ENCODE measurements around the gene MYT1.

Gene MYT1

DNA sequence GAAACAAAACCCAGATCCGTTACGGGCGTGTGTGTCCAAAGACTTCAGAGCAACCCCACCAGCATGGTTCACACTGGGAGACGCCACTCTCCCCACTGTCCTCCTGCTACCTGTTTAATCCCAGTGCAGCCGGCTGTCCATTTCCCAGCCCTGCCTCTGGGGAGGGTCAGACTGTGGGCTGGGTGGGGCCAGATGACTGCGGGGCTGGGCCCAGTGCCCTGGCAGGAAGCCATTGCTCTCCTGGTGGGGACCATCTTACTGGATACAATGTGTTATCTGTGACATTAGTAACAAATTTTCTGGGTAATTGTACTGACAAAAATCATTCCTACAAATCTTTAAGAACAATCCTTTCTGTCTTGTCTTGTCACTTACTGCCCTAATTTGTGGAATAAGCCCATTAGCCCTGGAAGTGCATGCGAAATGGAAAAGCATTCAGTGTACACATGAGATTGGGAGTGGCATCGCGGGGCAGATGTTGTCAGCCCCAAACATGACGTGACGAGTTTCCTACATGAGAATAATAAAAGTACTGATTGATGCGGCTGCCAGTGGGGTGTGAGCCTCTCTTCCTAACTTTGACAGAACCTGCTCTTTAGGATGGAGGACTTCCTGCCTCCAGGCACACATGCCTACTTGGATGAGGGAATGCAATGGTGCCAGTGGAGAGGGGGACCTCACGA is 53.4 kb downstream of the MYT1 start:
- no peak for DNase-seq (ENCODE audit: low read depth)

DNA sequence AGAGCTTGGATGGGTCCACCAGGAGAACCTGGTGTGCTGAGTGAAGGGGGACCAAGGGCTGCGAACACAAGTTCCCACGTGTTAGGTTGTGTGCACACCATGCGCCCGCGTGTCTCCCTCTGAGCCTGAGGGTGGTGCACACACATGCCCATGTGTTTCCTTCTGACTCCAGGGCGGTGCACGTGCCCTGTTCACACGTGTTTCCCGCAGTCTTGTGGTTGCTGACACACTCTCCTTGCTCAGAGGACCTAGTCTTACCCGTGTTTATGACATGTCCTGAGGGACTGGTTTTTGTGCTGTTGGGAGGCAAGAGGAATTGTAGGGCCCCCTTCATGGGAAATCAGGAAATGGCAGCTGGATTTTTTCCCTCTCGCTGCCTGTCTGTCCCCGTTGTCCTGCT is 55.0 kb downstream of the MYT1 start:
- no peak for DNase-seq (ENCODE audit: low read depth)

DNA sequence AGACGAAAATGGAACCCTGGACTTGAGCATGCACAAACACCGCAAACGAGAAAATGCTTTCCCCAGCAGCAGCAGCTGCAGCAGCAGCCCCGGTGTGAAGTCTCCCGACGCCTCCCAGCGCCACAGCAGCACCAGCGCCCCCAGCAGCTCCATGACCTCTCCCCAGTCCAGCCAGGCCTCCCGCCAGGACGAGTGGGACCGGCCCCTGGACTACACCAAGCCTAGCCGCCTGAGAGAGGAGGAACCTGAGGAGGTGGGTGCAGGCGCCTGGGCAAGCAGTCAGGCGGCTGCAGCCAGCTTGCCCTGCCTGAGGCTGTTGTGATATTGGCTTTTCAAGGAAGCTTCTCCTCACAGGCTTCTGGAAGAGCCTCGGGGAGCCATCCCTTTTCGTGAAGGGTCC is 55.5 kb downstream of the MYT1 start:
- no peak for DNase-seq (ENCODE audit: low read depth)

- DNase-seq (ENCODE audit: low read depth) = no peak
Measured at GRCh38 chr20:64220420-64220819, 56.2 kb downstream of the MYT1 start.

- DNase-seq (ENCODE audit: low read depth) = no peak
Measured at GRCh38 chr20:64220891-64221527, 56.8 kb downstream of the MYT1 start.

DNA sequence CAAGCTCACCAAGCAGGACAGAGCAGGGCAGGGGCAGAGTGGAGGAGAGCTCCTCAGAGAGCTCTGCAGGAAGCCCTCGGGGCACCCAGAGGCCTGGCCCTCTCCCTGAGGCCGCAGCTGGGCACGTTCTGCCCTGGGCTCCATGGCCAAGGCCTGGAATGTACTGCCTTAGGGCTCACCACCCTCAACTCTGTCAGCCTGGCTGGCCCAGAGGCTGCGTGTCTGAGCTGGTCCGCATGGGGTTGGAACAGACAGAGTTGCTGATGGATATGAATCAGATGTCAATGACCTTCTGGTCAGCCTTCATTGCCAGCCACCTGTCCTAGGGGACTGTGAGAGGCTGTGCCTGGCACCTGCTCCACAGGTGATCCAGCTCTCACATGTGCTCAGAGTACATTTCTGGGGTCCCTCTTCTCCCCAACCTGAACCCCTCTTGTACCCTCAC is 58.1 kb downstream of the MYT1 start:
- DNase-seq (ENCODE audit: low read depth) = no peak

- DNase-seq (ENCODE audit: low read depth) = no peak
Measured at GRCh38 chr20:64222851-64223525, 58.7 kb downstream of the MYT1 start.

GRCh38 chr20:64223526-64224067 is 59.3 kb downstream of the MYT1 start:
- DNase-seq (ENCODE audit: low read depth) = no peak

DNA sequence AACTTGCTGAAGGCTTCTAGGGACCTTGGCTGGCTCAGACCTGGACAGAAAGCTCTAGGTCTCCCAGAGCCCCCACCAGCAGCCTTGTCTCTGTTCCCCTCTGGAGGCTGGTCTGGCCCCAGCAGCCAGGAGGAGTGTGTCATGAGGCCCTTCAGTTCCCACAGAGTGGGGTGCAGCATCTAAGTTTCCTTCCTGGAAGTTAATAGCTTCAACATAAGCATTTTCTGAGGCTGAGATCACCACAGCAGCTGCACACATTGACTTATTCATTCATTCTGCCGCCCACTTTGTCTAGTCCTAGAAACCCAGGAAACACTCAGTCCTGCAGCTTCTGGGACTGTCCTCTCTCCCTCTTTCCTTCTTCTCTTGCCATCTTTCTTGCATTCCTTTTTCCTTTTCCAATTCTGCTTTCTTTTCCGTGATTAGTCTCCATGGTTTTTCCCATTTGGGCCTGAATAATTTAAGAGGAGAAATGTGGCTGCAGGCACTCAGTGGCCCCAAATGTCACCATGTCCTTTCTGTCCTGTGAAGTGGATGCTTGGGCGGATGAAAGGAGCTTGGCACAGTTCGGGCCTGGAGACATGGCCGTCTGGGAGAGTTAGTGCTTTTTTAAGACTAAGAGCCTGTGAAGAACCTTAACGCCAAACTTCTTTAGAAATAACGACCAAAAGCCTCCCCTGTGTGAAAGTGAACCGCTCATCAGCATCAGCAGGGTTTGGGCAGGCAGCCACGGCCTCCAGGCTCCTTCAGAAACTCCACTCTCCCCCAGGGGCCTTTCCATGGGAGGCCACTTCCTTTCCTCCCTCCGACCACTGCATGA is 60.3 kb downstream of the MYT1 start:
- DNase-seq (ENCODE audit: low read depth) = no peak

DNA sequence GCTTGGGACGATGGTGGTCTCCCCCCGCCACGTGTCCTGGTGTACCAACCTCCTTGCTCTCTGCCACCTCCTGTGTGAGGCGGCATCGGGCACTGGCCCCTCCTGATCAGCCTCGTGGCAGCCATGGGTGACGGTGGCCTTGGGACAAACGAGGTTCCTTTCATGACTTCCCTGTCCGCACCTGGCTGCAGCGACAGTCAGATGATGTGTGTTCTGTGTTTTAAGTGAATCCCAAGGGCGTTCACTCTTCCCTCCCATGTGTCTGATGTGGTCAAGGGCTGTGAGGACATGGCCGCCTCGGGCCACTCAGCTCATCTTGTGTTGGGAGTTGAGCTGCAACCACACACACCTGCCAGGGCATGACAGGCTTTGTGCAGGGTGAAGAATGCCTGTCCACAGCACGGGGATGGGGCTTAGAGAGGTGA is 60.9 kb downstream of the MYT1 start:
- DNase-seq (ENCODE audit: low read depth) = no peak

GRCh38 chr20:64225828-64226598 is 61.8 kb downstream of the MYT1 start:
- no peak for DNase-seq (ENCODE audit: low read depth)

GRCh38 chr20:64226686-64227580 is 62.7 kb downstream of the MYT1 start:
- no peak for DNase-seq (ENCODE audit: low read depth)

GRCh38 chr20:64228086-64228653 is 63.9 kb downstream of the MYT1 start:
- no peak for DNase-seq (ENCODE audit: low read depth)

GRCh38 chr20:64228751-64229506 is 64.7 kb downstream of the MYT1 start:
- no peak for DNase-seq (ENCODE audit: low read depth)

- DNase-seq (ENCODE audit: low read depth) = no peak
Measured at GRCh38 chr20:64229507-64230061, 65.3 kb downstream of the MYT1 start.

DNA sequence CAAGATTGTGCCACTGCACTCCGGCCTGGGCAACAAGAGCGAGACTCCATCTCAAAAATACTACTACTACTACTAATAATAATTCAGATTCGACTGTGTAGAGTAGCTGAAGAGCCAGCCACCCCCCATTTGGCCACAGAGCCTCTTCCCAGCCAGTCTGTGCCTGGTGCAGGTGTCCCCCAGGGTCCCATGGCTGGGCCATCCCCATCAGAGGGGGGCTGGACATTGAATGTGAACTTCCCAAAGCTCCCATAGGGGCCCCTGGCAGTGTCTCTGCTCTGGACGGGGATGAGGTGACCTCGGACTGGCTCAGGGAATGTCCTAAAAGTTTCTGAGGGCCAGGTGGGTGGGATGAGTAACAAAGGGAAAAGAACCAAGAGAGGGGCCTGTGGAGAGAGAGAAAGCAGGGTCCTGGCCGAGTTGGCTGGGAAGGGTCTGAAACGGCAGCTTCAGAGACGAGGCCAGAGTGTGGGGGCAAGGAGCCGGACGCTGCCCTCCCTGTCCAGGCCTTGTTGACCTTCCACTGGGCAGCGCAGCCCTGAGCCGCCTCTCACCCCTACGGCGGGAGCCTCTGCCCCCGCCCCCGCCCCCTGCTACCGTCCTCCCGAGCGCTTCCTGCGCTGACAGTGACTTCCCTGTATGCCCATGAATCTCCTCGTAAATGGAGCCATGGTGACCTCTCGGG is 66.4 kb downstream of the MYT1 start:
- DNase-seq (ENCODE audit: low read depth) = no peak

DNA sequence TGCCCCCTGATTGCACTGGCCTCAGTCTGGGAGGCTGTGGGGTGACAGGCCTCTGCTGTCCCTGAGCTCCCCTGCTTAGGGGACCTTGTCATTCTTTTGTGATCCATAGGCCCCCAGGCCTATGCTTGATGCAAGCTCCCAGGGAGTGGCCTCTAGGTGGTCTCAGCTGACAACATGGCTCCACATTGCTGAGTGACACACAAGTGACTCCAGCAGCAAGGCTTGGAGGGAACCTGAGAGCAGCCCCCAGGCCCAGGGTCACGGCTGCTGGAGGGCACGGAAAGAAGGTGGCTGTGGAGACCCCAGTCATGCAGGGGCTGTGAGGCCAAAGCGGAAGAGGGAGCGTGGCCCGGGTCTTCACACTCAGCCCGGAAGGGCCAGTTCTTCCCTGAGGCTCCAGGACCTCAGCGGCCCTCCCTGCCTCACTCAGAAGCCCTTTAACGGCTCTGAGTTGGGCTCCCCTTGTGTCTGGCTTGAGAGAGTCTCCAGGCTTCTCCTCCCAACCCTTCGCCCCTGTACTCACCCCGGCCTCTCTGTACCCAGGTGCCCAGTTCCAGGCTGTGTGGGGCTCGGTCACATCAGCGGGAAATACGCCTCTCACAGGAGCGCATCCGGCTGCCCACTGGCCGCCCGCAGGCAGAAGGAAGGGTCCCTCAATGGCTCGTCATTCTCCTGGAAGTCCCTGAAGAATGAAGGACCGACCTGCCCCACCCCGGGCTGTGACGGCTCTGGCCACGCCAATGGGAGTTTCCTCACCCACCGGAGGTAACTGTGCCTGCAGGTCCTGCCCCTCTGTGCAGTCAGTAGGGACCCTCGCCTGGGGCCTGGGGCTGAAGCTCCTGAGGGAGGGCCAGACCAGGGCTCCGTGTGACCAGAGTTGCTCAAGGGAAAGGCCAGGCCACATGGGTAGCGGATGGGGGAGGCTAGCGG is 67.6 kb downstream of the MYT1 start:
- DNase-seq (ENCODE audit: low read depth) = no peak
